HG02798 (cell line): Measurements from ENCODE around the gene PFKL.
A peak's percentile ranks its signal among the peaks of the same experiment; 100 is the strongest.
"Not testable (repeated sequence)": the region's sequence is repeated elsewhere in the genome, so short reads cannot be mapped to it uniquely, and the experiment has no call there.

Source experiments
- ATAC-seq: cut with Tn5 transposase; IDR thresholded peaks from one replicate; pipeline ENCODE4 v1.9.1; 2021; ENCODE audit warnings: mild to moderate bottlenecking; ENCODE audit not compliant: unreplicated experiment, poor library complexity

The PFKL gene

GRCh38 chr21:44293551-44294231, 6.2 kb upstream of the PFKL start:
- ATAC-seq = no peak

- no peak for ATAC-seq
Observed at GRCh38 chr21:44294391-44295162, 5.3 kb upstream of the PFKL start.

- no peak for ATAC-seq
Observed at GRCh38 chr21:44295163-44295573, 4.7 kb upstream of the PFKL start.

- no peak for ATAC-seq
Observed at GRCh38 chr21:44295646-44296045, 4.2 kb upstream of the PFKL start.

- no peak for ATAC-seq
Observed at GRCh38 chr21:44296103-44296519, 3.7 kb upstream of the PFKL start.

- ATAC-seq = no peak
Observed at GRCh38 chr21:44296916-44297315, 2.9 kb upstream of the PFKL start.

- ATAC-seq = no peak
Observed at GRCh38 chr21:44297525-44298290, 2.1 kb upstream of the PFKL start.

- ATAC-seq = no peak
Observed at GRCh38 chr21:44298301-44298700, 1.6 kb upstream of the PFKL start.

GRCh38 chr21:44299085-44299457, 782 bp upstream of the PFKL start:
- no peak for ATAC-seq

- peak; percentile 38 for ATAC-seq
Observed at GRCh38 chr21:44300262-44300959, 558 bp downstream of the PFKL start.

GRCh38 chr21:44301141-44301540, 1.3 kb downstream of the PFKL start:
- ATAC-seq = no peak

GRCh38 chr21:44301961-44302406, 2.1 kb downstream of the PFKL start:
- ATAC-seq = no peak

- ATAC-seq = not testable (repeated sequence)
Observed at GRCh38 chr21:44302573-44303401, 2.9 kb downstream of the PFKL start.

GRCh38 chr21:44303490-44303981, 3.7 kb downstream of the PFKL start:
- ATAC-seq = no peak

GRCh38 chr21:44304011-44304616, 4.3 kb downstream of the PFKL start:
- ATAC-seq = no peak

- no peak for ATAC-seq
Observed at GRCh38 chr21:44304877-44305293, 5.0 kb downstream of the PFKL start.

GRCh38 chr21:44305691-44306090, 5.8 kb downstream of the PFKL start:
- no peak for ATAC-seq

GRCh38 chr21:44306936-44307704, 7.3 kb downstream of the PFKL start:
- no peak for ATAC-seq
